ENCODE measurements around the gene CEP97.

CEP97 gene

DNA sequence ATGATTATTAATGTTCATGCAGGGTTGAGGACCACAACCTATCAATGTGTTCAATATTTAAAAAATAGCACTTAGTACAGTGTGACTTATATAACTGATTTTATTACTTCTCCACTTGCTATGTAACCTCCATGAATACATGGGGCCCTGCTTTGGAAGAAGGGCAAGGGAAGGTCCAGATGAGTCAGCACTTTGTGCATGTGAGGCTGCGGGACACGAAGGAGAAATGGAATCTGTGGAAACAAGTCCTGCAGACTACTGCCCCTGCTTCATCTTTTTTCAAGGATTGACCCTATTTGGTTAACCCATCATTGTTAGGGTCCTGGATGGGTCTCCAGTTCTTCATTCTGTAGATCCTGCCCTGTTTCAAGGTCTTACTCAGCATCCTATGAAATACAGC, 56.2 kb downstream of the CEP97 start:
- DNase-seq (ENCODE audit: low spot score) = no peak
- TF ChIP-seq CTCF (IDR thresholded peaks at IDR 0.05; ENCODE audit: borderline replicate concordance, control extremely low read depth, extremely low read depth, insufficient read depth, missing control alignments) = no peak
- in situ Hi-C loops (cut with MboI; ENCODE audit: low sequenced_read_pairs, unreplicated experiment) = no loop called here

- in situ Hi-C loops (cut with MboI; ENCODE audit: low sequenced_read_pairs, unreplicated experiment) = no loop called here
- TF ChIP-seq CTCF (IDR thresholded peaks at IDR 0.05; ENCODE audit: borderline replicate concordance, control extremely low read depth, extremely low read depth, insufficient read depth, missing control alignments) = no peak
- no peak for DNase-seq (ENCODE audit: low spot score)
Measured at GRCh38 chr3:101781166-101781565, 56.8 kb downstream of the CEP97 start.

DNA sequence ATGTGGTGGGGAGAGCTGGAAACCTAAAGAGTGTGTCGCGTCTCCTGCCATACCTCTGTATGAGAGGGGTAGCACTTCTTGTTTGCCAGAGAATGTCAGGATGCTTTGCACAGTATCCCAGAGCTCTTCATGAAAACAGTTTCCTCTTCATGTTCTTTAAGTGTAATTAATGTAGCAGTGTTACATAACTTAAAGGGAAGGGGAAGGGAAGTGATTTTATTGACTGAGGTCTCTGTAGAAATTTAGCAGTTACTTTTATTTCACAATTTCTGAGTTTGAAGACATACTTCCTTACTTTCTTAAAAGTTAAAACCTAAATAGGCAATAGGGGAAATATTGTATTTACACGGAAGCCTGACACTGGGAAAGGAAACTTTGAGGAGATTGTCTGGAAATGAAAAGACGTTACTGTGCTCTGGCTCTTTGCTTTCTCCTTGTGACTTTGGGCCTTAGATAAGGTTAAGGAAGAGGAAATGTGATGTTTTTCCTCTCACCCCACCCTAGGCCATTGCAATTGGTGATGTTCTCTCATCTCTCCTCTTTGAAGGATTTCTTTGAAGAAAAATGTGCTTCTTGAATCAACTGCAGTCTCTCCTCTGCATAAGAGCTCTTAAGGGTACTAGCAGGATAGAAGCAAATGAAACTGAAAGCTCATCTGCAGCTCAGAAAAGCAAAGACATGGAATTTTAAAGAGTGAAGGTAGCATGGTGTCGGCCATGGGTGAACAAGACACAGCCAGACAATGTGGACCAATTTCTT, 60.6 kb downstream of the CEP97 start:
- in situ Hi-C loops (cut with MboI; ENCODE audit: low sequenced_read_pairs, unreplicated experiment) = no loop called here
- no peak for TF ChIP-seq CTCF (IDR thresholded peaks at IDR 0.05; ENCODE audit: borderline replicate concordance, control extremely low read depth, extremely low read depth, insufficient read depth, missing control alignments)
- no peak for DNase-seq (ENCODE audit: low spot score)

GRCh38 chr3:101791778-101792177, 67.4 kb downstream of the CEP97 start:
- no peak for TF ChIP-seq CTCF (IDR thresholded peaks at IDR 0.05; ENCODE audit: borderline replicate concordance, control extremely low read depth, extremely low read depth, insufficient read depth, missing control alignments)
- in situ Hi-C loops (cut with MboI; ENCODE audit: low sequenced_read_pairs, unreplicated experiment) = loop anchor here (10.0 kb wide), 1 partner anchor 87 kb away; no protein-coding TSS in a partner anchor
- DNase-seq (ENCODE audit: low spot score) = peak; percentile 26

- in situ Hi-C loops (cut with MboI; ENCODE audit: low sequenced_read_pairs, unreplicated experiment) = loop anchor here (10.0 kb wide), 1 partner anchor 91 kb away; no protein-coding TSS in a partner anchor
- TF ChIP-seq CTCF (IDR thresholded peaks at IDR 0.05; ENCODE audit: borderline replicate concordance, control extremely low read depth, extremely low read depth, insufficient read depth, missing control alignments) = no peak
- no peak for DNase-seq (ENCODE audit: low spot score)
Measured at GRCh38 chr3:101796077-101796680, 71.8 kb downstream of the CEP97 start.

DNA sequence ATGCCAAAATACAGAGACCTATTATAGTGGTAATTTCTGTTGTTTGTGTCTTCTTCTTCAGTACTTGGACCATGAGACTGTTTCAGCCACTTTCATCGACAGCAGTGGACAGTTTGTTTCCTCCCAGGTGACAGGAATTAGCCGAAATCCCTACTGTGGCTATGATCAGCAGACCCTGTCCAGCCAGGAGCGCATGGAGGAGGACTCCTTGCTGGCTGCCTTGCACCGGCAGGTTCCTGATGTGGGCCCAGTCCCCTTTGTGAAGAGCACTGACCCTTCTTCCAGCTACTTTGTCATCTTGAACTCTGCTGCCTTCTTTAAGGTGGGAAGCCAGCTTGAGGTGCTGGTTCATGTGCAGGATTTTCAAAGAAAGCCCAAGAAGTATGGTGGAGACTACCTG, 76.8 kb downstream of the CEP97 start:
- no peak for DNase-seq (ENCODE audit: low spot score)
- in situ Hi-C loops (cut with MboI; ENCODE audit: low sequenced_read_pairs, unreplicated experiment) = no loop called here
- TF ChIP-seq CTCF (IDR thresholded peaks at IDR 0.05; ENCODE audit: borderline replicate concordance, control extremely low read depth, extremely low read depth, insufficient read depth, missing control alignments) = no peak

All from GM13976 (cell line).